Vagina (tissue), 2 donors: ENCODE data around the gene LCMT1.

ENCODE experiments used
- POLR2AphosphoS5 ChIP-seq, 2 donors: sonication (generic); formaldehyde crosslinking; IDR thresholded peaks; one replicate each; pipeline ENCODE4 v1.9.0; 2017; ENCODE audit warnings: antibody characterized with exemption in 2 of 2, mild to moderate bottlenecking in 2 of 2, low read depth in 1 of 2; ENCODE audit not compliant: insufficient read depth in 1 of 2
- TF ChIP-seq, protein P1 (sequence below), 3 experiments: fragments of 450-650 bp in 2 of 3; fragments of 200-600 bp in 1 of 3; sonication (generic) in 1 of 3; IDR thresholded peaks; one replicate each; pipeline ENCODE4 v1.5.1; 2017 to 2019; ENCODE audit warnings: antibody characterized with exemption in 3 of 3, mild to moderate bottlenecking in 2 of 3, moderate library complexity in 2 of 3

DNA sequence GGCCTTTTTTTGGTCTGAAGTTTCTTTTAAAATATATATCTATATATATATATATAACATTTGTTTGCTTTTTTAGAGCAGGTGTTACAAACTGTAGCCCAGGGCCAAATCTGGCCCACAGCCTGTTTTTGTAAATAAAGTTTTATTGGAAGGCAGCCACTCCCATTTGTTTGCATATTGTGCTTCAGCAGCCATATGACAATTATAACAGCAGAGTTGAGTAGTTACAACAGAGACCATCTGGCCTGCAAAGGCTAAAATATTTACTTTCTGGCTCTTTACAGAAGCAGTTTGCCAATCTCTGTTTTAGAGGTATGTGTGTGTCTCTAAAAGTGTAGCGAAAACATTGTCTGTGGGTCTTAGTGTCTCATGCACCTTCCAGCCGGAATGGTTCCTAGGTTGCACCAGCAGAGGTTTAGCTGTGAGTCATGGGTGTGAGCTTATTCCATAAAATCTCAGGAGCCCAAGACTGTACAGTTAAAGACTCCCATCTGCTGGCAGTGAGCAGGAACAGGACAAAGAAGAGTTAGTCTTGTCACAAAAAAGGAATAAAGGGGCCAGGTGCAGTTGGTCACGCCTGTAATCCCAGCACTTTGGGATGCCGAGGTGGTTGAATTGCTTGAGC lies 23.8 kb downstream of the LCMT1 start:
- TF ChIP-seq, protein P1, sequence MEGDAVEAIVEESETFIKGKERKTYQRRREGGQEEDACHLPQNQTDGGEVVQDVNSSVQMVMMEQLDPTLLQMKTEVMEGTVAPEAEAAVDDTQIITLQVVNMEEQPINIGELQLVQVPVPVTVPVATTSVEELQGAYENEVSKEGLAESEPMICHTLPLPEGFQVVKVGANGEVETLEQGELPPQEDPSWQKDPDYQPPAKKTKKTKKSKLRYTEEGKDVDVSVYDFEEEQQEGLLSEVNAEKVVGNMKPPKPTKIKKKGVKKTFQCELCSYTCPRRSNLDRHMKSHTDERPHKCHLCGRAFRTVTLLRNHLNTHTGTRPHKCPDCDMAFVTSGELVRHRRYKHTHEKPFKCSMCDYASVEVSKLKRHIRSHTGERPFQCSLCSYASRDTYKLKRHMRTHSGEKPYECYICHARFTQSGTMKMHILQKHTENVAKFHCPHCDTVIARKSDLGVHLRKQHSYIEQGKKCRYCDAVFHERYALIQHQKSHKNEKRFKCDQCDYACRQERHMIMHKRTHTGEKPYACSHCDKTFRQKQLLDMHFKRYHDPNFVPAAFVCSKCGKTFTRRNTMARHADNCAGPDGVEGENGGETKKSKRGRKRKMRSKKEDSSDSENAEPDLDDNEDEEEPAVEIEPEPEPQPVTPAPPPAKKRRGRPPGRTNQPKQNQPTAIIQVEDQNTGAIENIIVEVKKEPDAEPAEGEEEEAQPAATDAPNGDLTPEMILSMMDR (IDR thresholded peaks at IDR 0.05), result no peak
- no peak for TF ChIP-seq POLR2AphosphoS5 (IDR thresholded peaks at IDR 0.05; ENCODE audit: insufficient read depth in 1 of 2, low read depth in 1 of 2)
